ENCODE results near the gene FA2H.
A peak's percentile ranks its signal among the peaks of the same experiment; 100 is the strongest.

Gene FA2H

DNA sequence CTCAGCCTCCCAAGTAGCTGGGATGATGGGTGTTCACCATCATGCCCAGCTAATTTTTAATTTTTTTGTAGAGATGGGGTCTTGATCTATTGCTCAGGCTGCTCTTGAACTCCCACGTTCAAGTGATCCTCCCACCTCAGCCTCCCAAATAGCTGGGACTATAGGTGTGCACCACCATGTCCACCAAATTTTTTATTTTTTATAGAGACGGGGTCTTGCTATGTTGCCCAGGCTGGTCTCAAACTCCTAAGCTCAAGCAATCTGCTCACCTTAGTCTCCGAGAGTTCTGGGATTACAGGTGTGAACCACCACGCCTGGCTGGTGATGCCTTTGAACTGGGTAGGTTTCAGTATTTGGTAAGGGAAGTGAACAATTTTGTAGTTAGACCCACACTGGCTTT is 30.1 kb downstream of the FA2H start:
- DNase-seq (ENCODE audit: low read depth in 2 of 2) = no peak

- DNase-seq (ENCODE audit: low read depth in 2 of 2) = no peak
Measured at GRCh38 chr16:74743668-74744299, 30.8 kb downstream of the FA2H start.

DNA sequence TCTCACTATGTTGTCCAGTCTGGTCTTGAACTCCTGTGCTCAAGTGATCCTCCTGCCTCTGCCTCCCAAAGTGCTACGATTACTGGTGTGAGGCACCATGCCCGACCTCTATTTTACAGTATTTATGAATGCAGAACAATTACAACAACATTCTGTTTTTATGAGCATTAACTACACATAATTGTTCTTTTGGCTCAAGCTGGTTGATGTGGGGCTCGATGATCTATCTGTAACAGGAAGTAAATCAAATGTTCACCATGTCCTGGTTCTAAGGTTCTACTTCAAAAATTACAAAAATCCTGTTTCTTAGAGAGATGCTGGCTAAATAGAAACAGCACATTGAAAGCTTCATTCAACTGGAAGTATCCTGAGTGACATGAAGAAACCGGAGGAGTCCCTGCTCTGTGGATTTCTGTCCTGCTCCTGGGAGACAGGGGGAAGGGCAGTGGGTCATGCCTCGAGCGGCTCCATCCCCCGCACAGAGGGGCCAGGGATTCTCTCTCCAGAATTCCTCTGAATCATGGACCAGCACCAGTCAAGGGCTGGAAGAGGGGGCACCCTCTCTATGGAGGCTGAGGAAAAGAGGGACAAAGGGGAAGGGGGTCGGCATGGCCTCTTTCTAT is 31.5 kb downstream of the FA2H start:
- DNase-seq (ENCODE audit: low read depth in 2 of 2) = no peak

DNA sequence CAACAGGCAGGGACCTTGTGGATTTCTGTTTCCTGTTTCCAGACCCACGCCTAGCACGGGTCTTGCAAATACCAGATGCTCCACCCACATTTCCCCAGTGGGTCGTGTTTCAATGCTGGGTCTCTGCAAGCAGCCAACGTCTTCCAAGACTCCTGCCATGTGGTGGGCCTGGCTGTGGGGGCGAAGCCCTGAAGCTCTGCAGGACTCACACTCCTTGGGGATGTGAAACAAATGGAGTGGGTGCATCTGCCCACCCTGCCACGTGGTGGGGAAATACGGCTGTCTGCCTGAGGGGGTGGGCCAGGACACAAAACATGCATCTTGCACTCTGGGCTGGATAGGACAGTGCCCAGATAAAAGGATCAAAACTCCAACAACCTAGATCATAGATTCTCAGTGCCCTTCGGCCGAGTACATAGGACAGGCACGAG is 32.6 kb downstream of the FA2H start:
- DNase-seq (ENCODE audit: low read depth in 2 of 2) = no peak

DNA sequence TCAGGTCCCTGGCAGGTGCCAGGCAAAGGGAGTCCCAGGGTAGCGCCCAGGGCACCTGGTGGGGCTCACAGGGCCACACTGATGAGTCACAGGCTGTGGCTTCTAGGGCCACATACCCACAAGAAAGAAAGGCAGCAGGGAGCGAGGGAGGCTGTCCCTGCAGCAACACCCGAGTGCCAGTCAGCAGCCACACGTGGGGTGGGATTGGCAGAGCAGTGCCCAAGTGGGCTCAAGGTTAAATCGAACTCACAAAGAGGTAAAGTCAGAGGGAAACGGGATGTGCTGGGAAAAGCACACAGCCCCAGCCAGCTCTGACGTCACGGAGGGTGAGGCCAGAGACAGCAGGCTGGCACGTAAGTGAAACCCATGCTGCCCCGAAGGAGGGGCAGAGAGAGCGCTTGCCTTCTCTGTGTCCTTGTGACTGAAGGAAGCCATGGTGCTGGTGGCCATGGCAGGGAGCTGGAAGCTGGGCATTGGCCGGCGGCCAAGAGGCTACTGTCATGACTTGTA is 33.8 kb downstream of the FA2H start:
- no peak for DNase-seq (ENCODE audit: low read depth in 2 of 2)

- DNase-seq (ENCODE audit: low read depth in 2 of 2) = no peak
Measured at GRCh38 chr16:74739275-74739674, 35.3 kb downstream of the FA2H start.

GRCh38 chr16:74738816-74739215 is 35.8 kb downstream of the FA2H start:
- DNase-seq (ENCODE audit: low read depth in 2 of 2) = no peak

- DNase-seq (ENCODE audit: low read depth in 2 of 2) = no peak
Measured at GRCh38 chr16:74738113-74738541, 36.5 kb downstream of the FA2H start.

DNA sequence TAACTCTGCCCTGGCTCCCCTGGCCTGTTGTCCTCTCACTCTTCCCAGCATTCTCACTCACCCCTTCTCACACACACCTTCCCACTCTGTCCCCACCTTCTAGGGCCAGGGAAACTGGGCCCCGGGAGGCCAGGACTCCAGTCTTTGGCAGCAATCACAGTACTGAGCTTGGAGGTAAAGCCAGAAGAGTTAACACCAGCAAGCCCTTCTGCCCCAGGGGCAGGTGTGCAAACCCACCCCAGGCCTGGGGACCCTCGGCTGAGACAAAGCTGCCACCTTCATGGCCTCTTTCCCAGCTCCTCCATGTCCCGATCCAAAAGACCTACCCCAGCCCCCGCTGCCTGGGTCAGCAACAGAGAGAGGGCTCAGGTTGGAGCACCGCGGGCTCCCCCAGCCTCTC is 37.1 kb downstream of the FA2H start:
- no peak for DNase-seq (ENCODE audit: low read depth in 2 of 2)

DNA sequence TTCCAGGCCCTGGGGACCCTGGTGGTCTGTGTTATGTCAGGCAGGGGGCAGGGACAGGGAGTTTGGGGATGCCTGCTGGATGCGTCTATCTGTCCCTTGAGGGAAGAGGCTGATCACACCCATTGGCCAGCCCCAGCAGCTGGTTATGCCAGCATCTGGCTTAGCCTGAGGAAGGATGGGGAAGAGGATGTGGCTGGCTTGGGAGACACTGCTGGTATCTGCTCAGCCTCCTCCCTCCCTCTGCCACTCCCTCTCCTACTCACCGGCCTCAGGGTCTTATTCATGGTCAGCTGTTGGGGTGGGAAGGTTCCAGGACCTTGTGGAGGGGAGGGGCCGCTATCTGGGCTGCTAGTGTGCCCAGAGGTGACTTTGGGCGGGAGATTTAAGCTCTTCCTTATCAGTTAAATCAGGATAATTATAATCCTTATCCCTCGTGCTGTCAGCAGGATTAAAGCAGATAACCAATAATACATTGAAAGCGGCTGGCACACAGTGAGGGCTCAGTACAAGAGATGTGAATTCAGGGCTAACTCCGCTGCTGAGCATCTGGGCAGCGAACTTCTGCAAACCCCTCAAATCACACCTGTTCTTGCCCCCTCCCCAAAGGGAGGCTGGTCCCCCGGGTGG is 38.0 kb downstream of the FA2H start:
- DNase-seq (ENCODE audit: low read depth in 2 of 2) = no peak

- DNase-seq (ENCODE audit: low read depth in 2 of 2) = no peak
Measured at GRCh38 chr16:74735554-74735953, 39.1 kb downstream of the FA2H start.

GRCh38 chr16:74735162-74735452 is 39.5 kb downstream of the FA2H start:
- no peak for DNase-seq (ENCODE audit: low read depth in 2 of 2)

DNA sequence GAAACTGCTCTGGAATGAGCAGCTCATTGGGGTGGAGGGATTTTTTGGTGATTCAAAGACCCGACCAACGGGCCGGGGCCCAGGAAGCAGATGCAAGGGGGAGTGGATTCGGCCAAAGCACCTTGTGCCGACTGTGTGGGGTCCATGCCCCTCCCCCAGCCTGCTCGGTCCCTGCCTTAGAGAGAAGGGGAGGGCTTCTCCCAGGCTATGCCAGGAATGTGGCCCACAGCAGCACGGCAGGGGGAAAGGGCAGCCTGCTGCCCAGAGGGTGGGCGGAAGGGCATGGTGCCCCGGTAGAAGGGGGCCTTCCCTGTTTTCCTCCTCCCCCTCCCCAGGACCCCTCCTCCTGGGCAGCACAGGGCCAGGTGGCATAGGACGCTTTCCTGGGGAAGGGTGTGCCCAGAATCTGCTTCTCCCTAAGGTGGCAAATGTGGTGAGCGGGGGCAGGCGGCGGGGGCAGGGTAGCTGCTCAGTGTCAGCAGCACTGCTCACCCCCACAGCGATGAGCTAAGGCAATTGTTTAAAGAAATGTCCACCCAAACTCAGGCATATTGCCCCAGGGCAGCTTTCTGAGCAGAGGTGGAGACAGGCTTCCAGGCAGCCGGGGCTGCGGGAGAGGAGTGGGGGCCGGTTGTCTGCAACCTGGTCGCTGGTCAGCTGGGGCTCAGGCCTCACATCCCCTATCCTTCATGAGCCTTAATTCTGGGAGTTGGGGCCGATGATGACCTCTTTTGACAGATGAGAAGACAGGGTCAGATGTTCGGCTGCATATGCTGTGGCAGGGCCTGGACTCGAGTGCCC is 40.1 kb downstream of the FA2H start:
- no peak for DNase-seq (ENCODE audit: low read depth in 2 of 2)

- no peak for DNase-seq (ENCODE audit: low read depth in 2 of 2)
Measured at GRCh38 chr16:74732707-74733350, 41.8 kb downstream of the FA2H start.

DNA sequence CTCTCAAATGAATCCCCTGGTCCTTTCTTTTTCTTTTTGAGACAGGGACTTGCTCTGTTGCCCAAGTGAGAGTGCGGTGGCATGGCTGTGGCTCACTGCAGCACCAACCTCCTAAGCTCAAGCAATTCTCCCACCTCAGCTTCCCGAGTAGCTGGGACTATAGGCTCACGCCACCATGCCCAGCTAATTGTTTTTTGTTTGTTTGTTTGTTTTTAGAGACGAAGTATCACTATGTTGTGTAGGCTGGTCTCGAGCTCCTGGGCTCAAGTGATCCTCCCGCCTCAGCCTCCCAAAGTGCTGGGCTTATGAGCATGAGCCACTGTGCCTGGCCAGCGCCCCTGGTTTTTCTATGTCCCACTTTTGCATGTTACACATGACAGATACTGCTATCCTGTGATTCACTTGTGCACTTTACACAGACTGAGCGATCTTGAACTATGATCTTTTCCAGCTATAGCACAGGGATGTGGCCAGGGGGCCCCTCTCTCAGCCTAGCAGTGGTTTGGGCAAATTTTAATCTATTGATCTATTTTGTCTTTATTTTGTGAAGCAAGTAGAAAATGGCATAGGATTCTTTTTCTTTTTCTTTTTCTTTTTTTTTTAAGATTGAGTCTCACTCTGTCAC is 42.7 kb downstream of the FA2H start:
- DNase-seq (ENCODE audit: low read depth in 2 of 2) = no peak

DNA sequence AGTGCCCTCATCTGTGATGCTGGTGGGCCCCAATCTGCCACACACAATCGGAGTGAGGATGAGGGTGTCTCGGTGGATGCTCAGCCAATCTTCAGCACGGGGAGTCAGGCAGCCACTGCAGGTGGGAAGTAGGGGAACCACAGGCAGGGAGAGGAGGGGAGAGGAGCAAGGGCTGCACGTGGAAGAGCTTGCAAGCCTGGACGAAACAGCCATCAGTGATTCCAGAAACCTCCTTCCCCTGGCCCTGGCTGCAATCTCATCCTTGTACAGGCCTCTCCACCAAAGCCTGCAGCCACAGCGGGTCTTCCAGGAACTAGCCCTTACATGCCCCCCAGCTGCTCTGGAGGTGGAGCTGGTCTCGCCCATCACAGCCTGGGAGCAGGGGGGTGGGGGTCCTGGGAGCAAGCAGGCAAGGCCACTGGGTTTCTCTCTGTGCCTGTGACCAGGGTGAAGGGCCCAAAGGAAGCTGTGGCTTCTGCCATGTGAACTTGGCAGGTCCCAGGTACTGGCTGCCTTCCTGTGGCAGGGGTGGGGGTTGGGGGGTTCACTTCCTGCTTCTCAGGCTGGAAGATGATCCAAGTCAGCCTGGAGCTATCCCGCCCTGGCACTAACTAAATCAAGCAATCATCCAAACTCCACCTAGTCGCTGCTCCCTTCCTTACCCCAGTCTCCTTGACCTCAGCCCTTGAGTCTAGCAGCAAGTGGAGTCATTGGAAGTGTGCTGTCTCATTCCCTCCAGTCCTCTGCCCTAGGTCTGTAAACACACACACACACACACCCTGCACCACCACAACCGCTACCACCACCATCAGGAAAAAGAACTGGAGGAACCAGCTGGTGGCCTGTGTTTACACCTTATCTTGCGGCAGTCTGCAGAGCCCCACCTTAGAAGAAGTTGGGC is 44.6 kb downstream of the FA2H start:
- DNase-seq (ENCODE audit: low read depth in 2 of 2) = no peak

- DNase-seq (ENCODE audit: low read depth in 2 of 2) = no peak
Measured at GRCh38 chr16:74727903-74728302, 46.7 kb downstream of the FA2H start.

DNA sequence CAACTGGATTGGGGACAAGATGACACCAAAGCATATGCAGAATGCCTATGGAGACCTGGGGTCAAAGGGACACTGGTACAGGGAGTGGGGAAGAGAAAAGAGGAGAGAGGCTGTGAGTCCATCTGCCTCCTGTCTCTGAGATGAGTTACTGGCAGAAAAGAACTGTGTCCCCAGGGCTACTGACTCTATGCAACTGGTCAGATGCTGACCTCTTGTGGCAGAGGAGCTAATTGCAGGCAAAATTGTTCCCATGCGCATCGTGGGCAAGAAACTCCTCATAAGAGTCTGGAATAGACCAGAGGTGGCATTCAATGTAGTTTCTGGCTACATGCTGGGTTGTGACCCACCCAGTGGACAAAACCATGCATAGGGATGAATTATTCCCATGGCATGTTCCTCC is 47.9 kb downstream of the FA2H start:
- DNase-seq (ENCODE audit: low read depth in 2 of 2) = peak; percentile 26 to 52

- no peak for DNase-seq (ENCODE audit: low read depth in 2 of 2)
Measured at GRCh38 chr16:74725651-74726455, 48.8 kb downstream of the FA2H start.

Measured in stimulated activated CD4-positive, alpha-beta T cell treated with anti-CD3 and anti-CD28 coated beads, Interleukin-15, amount 100 ng/mL, for 48 hours (primary cell).